Left renal cortex interstitium (tissue), 4 donors: ENCODE measurements around the gene AHSG. TPM values are rescaled to one million over a fixed set of nuclear protein-coding genes. Genes with fewer than 3 reads are reported as not detected.
"Not testable (repeated sequence)": the region's sequence is repeated elsewhere in the genome, so short reads cannot be mapped to it uniquely, and the experiment has no call there.

Source experiments
- DNase-seq, 4 donors: peaks; one replicate each; pipeline ENCODE4 v3.0.0-alpha.2; 2013; ENCODE audit warnings: low read depth in 4 of 4, low spot score in 2 of 4, missing footprints in 1 of 4
- polyA plus RNA-seq, 4 donors: library from polyadenylated mRNA; unstranded; fragments of 120-200 nt; gene quantifications; one replicate each; pipeline ENCODE4 v1.2.1, GENCODE V29; 2013; ENCODE audit not compliant: insufficient read length in 4 of 4

The AHSG gene
- polyA plus RNA-seq, 4 donors, result 0.37 to 90.9 (median 0.51) TPM

GRCh38 chr3:186617036-186617946 is 4.4 kb downstream of the AHSG start:
- DNase-seq, result peak in 2 of 4 donors; percentile 49 to 52

DNA sequence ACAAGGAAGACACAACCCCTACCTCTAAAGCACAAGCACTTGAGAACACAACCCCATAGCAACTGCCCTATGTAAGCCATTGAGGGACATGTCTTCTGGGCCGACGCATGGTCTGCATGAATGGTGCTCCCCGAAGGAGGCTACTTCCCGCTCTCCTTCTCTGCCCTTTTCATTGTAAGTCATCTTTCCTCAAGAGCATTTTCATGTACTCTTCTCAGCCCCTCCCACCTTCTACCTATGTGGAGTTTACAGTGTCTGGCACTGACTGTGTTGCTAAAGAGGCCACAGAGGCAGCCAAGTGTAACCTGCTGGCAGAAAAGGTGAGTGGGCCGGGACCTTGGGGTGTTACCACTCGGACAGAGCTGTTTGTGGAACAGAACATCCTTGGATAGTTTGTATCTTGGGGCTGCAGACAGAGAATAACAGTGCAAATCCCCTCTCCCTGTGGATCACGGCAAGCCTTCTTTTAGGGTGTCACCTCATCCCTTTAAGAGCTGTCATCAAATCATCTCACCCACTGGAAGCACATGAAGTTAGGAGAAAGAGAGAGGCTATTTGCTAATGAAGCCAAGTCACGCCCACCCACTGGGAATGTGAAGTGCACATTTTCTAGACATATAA is 5.6 kb downstream of the AHSG start:
- DNase-seq, result no peak

DNA sequence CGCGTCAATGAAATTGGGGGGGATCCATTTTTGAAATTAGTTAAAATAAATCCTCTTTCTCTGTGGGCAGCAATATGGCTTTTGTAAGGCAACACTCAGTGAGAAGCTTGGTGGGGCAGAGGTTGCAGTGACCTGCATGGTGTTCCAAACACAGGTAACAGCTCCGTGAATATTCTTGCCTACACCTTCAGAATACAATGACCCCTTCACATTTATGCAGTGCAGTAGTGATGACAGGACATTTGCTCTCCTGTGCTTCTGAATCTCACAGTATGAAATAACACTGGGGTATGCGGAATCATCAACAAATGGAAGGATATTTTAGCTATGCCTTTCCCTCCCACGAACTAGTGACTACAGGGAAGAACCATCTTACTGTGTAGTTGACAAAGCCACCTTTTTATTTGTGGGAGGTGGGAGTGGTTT is 6.9 kb downstream of the AHSG start:
- DNase-seq, result no peak

- no peak for DNase-seq
Observed at GRCh38 chr3:186620213-186621092, 7.6 kb downstream of the AHSG start.

- no peak for DNase-seq
Observed at GRCh38 chr3:186621894-186622650, 9.2 kb downstream of the AHSG start.

DNA sequence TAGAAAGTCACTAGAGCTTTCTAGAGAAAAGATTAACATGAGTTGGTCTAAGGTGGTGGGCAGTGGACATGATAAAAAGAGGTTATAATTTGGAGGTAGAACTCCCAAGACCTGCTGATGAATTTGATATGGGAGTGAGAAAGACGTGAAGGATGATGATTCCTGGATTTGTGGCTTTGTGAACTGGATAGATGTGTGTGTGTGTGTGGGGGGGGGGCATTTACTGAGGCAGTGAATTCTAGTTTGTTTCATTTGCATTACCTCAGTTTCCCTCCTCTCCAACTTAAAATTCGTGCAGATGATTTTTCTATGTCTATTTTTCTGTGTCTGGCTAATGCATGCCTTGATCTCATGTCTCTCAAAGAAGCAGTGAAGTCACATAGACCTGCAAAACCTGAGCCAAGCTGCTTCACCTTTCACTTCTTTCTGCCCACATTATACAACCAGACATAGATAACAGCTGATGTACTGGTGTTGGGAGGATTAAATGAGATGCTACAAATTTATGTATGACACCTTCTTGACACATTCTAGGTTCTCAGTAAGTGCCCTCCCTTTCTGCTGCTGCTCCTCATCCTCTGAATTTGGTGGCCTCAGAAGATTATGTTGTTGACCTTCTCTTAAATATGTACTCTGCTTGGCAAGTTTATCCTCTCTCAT is 9.9 kb downstream of the AHSG start:
- DNase-seq, result no peak

GRCh38 chr3:186624598-186624997 is 11.7 kb downstream of the AHSG start:
- no peak for DNase-seq

- no peak for DNase-seq
Observed at GRCh38 chr3:186625600-186626042, 12.8 kb downstream of the AHSG start.

DNA sequence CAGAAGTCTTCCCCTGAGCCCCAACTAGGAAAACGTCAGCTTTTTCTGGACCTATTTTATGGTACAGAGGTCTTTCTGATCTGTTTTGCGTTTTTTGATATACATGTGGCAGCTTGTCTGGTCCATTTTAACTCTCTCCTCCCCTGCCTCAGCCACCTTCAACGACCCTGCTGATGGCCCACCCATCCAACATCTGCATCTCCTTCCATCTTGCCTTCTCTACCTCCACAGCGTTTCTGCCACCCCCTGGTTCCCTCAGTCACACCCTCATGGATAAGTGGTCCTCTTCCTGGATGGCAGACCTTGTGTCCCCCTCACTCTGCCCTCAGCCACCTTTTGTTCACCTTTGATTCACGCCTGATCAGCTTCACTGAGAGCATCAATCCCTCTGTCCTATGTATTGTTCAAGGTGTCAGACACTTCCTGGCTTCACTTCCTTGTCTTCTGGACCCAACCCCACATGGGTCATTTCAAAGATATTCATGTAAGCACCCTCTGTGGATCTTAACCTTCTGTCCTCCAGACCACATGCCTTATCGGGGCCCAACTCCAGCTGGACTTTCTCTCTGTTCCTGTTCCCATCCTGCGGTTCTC is 13.5 kb downstream of the AHSG start:
- DNase-seq, result no peak

- no peak for DNase-seq
Observed at GRCh38 chr3:186627852-186628414, 15.1 kb downstream of the AHSG start.

DNA sequence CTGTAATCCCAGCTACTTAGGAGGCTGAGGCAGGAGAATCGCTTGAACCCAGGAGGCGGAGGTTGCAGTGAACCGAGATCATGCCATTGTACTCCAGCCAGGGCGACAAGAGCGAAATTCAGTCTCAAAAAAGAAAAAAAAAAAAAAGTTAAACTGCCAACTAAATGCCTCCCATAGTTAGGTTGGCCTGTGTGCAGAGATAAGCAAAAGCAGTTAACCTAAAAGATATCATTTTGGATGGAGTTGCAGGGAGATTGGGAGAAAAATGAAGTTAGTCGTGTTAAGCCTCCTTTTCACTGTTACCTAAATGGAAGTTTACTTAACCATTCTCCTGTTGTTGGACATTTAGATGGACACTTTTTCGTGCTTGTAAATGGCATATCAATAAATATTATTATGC is 15.9 kb downstream of the AHSG start:
- no peak for DNase-seq

DNA sequence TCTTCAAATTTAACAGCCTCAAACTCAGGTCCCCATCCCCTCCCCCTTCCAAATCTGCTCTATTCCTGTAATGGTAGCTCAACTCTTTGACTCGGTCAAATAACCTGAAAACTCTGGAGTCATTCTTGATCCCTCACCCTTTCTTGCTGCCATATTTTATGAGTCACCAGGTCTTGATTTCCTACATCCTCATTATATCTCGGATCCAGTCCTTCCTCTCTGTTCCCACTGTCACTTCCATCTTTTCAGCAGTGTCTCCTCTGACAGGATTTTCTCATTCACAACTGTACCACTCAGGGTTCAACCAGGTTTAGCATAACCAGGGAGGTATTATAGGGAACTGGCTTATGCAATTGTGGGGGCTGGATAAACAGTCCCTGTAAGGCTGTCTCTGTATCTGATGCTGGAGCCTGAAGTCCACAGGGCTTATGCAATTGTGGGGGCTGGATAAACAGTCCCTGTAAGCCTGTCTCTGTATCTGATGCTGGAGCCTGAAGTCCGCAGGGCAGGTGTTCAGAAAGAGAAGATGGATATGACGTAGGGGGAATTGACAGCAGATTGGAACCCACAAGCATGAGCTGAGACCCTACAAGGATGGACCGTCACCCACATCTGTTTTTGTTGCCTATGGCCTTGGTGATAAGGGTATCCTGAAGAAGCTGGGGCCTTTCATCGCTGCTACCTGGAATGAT is 18.2 kb downstream of the AHSG start:
- no peak for DNase-seq

GRCh38 chr3:186633481-186633880 is 20.6 kb downstream of the AHSG start:
- no peak for DNase-seq

- DNase-seq, result not testable (repeated sequence)
Observed at GRCh38 chr3:186634207-186634606, 21.3 kb downstream of the AHSG start.

DNA sequence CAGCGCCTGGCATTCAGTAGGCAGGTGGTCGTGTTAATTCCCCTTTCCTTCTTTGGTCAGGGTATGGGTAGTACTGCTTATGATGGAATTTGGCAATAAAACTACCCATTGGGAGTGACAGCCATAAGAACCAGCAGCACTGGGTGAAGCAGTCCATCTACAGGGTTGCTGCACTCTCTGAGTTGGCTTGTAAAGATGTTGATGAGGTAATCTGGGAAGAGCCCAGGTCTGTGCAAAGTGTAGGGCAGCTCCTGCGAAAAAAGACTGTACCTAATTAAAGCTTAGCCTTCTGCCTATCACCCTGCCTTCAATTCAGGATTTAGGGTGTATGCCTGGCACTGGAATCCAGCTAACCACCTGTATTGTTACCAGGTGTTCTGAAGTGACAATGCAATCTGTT is 22.7 kb downstream of the AHSG start:
- no peak for DNase-seq

- DNase-seq, result no peak
Observed at GRCh38 chr3:186636536-186636935, 23.7 kb downstream of the AHSG start.

DNA sequence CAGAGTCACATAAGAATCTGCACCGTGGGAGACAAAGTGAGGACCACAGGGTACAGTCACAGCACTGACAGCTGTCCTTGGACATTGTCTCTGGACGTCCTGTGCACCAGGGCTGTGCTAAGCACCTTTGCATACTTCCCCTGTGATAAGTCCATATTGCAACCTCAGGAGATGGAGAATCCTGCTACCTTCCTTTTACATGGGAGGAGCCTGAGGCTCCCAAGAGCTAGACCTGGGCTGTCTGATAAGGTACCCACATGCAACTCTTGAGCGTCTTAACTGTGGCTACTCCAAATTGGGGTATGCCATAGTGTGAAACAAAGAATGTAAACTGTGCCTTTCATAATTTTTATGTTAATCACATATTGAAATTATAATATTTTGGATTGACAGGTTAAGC is 24.8 kb downstream of the AHSG start:
- no peak for DNase-seq

- no peak for DNase-seq
Observed at GRCh38 chr3:186638259-186638658, 25.4 kb downstream of the AHSG start.
